Heart left ventricle (tissue), 13 donors: Measurements from ENCODE around the gene RAB40A.

Experiments used
- POLR2A ChIP-seq, 2 donors: fragments of 450-650 bp; IDR thresholded peaks; one replicate each; pipeline ENCODE4 v1.6.1; 2017; ENCODE audit warnings: antibody characterized with exemption in 2 of 2, mild to moderate bottlenecking in 2 of 2, moderate library complexity in 2 of 2
- TF ChIP-seq, protein P1 (sequence below), 12 donors: fragments of 200-600 bp; sonication (generic) in 4 of 12; IDR thresholded peaks; one replicate each; pipeline versions ENCODE4 v1.5.0 to v1.8.0; 2018 to 2022; ENCODE audit warnings: antibody characterized with exemption in 12 of 12, mild to moderate bottlenecking in 5 of 12
- donor health status: ischemic (EF 13 %, LVEDD 7.1; RV severe dilation, severe dysfunction).
- donor health status: DM: no; HTN: yes; CAD: no.
- donor health status: DM: no; HTN: no; CAD: no.
- donor health status: ischemic (EF 25% LVEDD 6.9; RV normal size, moderate dysfunction).
- donor health status: ischemic (EF 25% LVEDD 5.7; RV mildly dilated, moderate dysfunction).
- donor health status: ischemic (EF 35%, LVEDD 5.7; RV mildly dilated, moderate dysfunction).
- donor health status: nonischemic (EF 11% LVEDD 7.7; RV severe dilation, severe dysfunction).
- donor health status: DM: yes; HTN: yes; CAD: no.
- donor health status: PGD.
- donor health status: ischemic (EF 29% LVEDD 5.4; RV normal size, mild dysfunction).
- donor health status: nonischemic (EF 23%, LVEDD 6.1; RV moderate dilation, normal function).

DNA sequence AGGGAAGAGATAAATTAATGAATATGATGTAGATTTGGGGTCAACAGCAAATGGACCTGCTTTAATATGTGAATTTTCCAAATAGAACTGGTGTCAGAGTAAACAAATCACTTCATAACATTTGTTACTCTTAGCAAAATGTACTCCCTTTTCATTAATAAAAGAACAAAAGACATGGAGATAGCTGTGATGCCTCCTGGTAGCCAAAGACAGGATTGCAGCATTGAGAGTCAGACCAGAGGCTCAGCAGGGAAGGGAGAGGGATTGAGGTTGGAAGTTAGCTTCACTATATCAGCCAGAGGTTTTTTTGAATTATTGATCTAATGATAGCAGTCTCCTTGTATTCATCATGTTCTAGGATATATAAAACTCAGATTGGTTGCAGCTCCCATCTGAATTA, 17.4 kb upstream of the RAB40A start:
- TF ChIP-seq, protein P1, sequence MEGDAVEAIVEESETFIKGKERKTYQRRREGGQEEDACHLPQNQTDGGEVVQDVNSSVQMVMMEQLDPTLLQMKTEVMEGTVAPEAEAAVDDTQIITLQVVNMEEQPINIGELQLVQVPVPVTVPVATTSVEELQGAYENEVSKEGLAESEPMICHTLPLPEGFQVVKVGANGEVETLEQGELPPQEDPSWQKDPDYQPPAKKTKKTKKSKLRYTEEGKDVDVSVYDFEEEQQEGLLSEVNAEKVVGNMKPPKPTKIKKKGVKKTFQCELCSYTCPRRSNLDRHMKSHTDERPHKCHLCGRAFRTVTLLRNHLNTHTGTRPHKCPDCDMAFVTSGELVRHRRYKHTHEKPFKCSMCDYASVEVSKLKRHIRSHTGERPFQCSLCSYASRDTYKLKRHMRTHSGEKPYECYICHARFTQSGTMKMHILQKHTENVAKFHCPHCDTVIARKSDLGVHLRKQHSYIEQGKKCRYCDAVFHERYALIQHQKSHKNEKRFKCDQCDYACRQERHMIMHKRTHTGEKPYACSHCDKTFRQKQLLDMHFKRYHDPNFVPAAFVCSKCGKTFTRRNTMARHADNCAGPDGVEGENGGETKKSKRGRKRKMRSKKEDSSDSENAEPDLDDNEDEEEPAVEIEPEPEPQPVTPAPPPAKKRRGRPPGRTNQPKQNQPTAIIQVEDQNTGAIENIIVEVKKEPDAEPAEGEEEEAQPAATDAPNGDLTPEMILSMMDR (IDR thresholded peaks at IDR 0.05), result no peak
- no peak for TF ChIP-seq POLR2A (IDR thresholded peaks at IDR 0.05)
